ENCODE data around the gene RB1. TPM values are rescaled to one million over a fixed set of nuclear protein-coding genes. Genes with fewer than 3 reads are reported as not detected.
A peak's percentile ranks its signal among the peaks of the same experiment; 100 is the strongest.

The RB1 gene
- total and polyA plus RNA-seq, 12 donors: 10.4 to 78.0 (median 45.7) TPM

DNA sequence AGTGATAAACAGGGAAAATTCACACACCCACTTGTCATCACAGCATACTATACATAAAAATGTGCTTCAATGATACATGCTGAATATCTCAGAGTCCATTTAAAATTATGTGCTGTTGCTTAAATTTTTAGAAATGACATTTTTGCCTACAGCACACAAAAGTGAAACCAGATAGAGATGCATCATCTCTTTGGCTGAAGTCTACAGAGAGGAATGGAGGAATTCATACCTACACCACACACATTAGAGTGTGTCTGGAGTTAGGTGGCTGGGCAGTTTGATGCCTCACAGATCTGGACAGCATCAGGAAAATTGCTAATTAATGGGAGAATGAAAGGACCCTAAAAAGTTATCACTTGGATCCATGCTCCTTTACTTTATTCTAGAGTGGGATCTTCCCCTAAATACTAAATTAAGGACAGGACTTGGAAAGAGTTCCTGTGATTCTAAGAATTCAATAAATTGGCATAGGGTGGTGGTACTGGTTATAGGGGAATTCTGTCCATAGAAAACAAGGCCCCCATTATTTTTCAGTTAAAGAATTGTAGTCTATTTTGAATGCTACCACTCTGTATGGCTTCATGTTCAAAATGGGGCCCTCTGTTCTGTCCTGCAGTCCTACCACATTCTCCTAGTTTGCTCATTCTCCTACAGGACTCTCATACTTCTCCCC is 188.0 kb downstream of the RB1 start:
- Histone ChIP-seq H3K9me3 (replicated peaks in 1 of 3) (no peaks in the 10 kb centered on the region), H3K36me3 (replicated peaks in 1 of 2) (no peaks in the 10 kb centered on the region), H3K4me1 (replicated peaks in 1 of 2) (peaks cover 0 to 14% of the 10 kb centered on the region in 2 donors), H3K27ac (peak overlapping the region in 4 of 5 donors; percentile 16 to 80 (median 41)), H3K4me3 (no peak overlapping the region), H3K27me3 (no peaks in the 10 kb centered on the region)
- intact Hi-C loops (cut with DNase I): no loop called here
- TF ChIP-seq POLR2A (IDR thresholded peaks at IDR 0.05): no peak
- TF ChIP-seq, protein P1, sequence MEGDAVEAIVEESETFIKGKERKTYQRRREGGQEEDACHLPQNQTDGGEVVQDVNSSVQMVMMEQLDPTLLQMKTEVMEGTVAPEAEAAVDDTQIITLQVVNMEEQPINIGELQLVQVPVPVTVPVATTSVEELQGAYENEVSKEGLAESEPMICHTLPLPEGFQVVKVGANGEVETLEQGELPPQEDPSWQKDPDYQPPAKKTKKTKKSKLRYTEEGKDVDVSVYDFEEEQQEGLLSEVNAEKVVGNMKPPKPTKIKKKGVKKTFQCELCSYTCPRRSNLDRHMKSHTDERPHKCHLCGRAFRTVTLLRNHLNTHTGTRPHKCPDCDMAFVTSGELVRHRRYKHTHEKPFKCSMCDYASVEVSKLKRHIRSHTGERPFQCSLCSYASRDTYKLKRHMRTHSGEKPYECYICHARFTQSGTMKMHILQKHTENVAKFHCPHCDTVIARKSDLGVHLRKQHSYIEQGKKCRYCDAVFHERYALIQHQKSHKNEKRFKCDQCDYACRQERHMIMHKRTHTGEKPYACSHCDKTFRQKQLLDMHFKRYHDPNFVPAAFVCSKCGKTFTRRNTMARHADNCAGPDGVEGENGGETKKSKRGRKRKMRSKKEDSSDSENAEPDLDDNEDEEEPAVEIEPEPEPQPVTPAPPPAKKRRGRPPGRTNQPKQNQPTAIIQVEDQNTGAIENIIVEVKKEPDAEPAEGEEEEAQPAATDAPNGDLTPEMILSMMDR (IDR thresholded peaks at IDR 0.05): no peak
- no peak for DNase-seq

DNA sequence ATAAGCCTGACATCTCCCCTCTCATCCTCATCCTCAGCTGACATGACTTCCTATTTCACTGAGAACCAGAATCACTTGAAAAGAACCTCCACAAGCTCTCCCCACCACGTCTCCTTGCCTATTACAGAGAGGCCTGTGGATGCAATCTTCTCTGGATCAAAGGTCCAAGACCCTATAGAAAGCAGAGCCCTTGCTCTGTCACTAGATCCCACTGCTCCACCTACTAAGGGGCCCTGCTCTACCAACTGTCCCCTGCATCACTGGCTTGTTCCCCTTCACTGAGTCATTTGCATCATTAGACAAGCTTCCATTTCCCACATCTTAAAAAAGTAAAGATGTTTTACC is 188.5 kb downstream of the RB1 start:
- Histone ChIP-seq H3K36me3 (replicated peaks in 1 of 2) (no peaks in the 10 kb centered on the region), H3K4me3 (no peak overlapping the region), H3K9me3 (replicated peaks in 1 of 3) (no peaks in the 10 kb centered on the region), H3K27ac (peak overlapping the region in 4 of 5 donors; percentile 16 to 80 (median 41)), H3K27me3 (no peaks in the 10 kb centered on the region), H3K4me1 (replicated peaks in 1 of 2) (peaks cover 0 to 12% of the 10 kb centered on the region in 2 donors)
- peak in 1 of 7 donors; percentile 23 for DNase-seq
- no peak for TF ChIP-seq POLR2A (IDR thresholded peaks at IDR 0.05)
- TF ChIP-seq, protein P1 (IDR thresholded peaks at IDR 0.05): no peak
- WGBS, 4 donors: 65 to 100% (median 77%) methylated on average over 1 of the region's 1 CpG
- intact Hi-C loops (cut with DNase I): no loop called here

DNA sequence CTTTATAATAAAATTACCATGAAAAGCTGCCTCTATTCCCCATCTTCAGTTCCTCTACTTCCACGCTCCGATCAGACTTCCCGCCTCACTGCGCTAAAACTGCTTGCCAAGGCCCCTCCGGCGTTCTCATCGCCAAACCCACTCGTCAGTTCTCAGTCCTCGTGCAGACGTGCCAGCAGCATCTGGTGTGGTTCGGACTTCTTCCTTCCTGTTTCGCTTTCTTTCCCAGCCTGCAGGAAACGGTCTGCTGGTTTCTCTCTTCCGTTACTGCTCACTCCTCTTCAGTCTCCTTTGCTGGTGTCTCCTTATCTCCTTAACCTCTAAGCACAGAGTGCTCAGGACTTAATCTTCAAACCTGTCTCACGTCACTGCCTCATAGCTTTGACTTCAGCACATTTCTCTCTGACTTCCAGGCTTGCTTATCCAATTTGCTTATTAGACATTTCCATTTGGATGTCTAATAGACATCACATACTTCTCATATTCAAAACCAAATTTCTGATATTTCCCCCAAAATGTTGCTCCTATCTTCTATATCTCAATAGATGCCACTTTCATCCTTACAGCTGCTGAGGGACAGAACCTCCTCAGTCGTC is 189.0 kb downstream of the RB1 start:
- Histone ChIP-seq H3K36me3 (replicated peaks in 1 of 2) (no peaks in the 10 kb centered on the region), H3K4me3 (no peak overlapping the region), H3K27ac (peak overlapping the region in 4 of 5 donors; percentile 5 to 80 (median 63)), H3K27me3 (no peaks in the 10 kb centered on the region), H3K9me3 (replicated peaks in 1 of 3) (no peaks in the 10 kb centered on the region), H3K4me1 (replicated peaks in 1 of 2) (peaks cover 0 to 12% of the 10 kb centered on the region in 2 donors)
- peak in 1 of 2 donors; percentile 16 for TF ChIP-seq POLR2A (IDR thresholded peaks at IDR 0.05)
- TF ChIP-seq, protein P1 (IDR thresholded peaks at IDR 0.05): no peak
- intact Hi-C loops (cut with DNase I): no loop called here
- WGBS, 4 donors: 59 to 64% (median 63%) methylated on average over 16 of the region's 16 CpGs
- DNase-seq: peak; percentile 60 to 89 (median 74)

DNA sequence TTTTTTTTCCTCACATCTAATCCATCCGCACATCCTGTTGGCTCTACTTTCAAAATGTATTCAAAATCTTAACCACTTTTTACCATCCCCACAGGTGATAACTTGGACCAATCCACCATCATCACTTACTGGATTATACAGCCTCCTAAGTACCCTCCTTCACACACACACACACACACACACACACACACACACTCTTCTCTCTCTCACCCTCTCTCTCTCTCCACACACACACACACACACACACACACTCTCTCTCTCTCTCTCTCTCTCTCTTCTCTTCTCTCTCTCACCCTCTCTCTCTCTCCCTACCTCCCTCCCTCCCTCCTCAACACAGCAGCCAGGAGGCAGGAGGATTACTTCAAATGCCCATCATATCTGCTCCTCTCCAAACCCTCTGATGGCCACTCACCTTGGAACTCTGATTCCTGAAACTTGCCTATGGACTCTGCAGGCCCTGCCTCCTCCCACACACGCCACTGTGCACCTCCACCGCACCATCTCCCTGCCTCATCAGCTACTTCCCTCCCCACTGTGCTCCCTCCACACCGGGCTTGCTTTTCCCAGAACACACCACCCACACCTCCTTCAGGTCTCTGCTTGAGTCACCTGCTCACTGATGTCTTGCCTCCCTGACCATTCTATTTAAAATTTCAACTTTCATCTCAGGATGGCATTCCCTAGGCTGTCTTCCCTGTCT is 189.7 kb downstream of the RB1 start:
- no peak for DNase-seq
- H3K27ac ChIP-seq: peak overlapping the region in 4 of 5 donors; percentile 5 to 80 (median 63)
- no peaks in the 10 kb centered on the region for H3K36me3 ChIP-seq (replicated peaks in 1 of 2)
- H3K4me3 ChIP-seq: no peak overlapping the region
- no peak for TF ChIP-seq POLR2A (IDR thresholded peaks at IDR 0.05)
- TF ChIP-seq, protein P1 (IDR thresholded peaks at IDR 0.05): no peak
- intact Hi-C loops (cut with DNase I): no loop called here
- 69 to 87% (median 80%) methylated on average over 4 of the region's 4 CpGs for WGBS, 4 donors
- H3K27me3 ChIP-seq: no peaks in the 10 kb centered on the region
- H3K4me1 ChIP-seq (replicated peaks in 1 of 2): peaks cover 0 to 12% of the 10 kb centered on the region in 2 donors
- H3K9me3 ChIP-seq (replicated peaks in 1 of 3): no peaks in the 10 kb centered on the region
